GM18519 (cell line): ENCODE results near the gene FAM174C.
"Not testable (repeated sequence)": the region's sequence is repeated elsewhere in the genome, so short reads cannot be mapped to it uniquely, and the experiment has no call there.

ENCODE experiments used
- ATAC-seq: cut with Tn5 transposase; IDR thresholded peaks from one replicate; pipeline ENCODE4 v1.9.1; 2021; ENCODE audit warnings: mild to moderate bottlenecking, moderate library complexity; ENCODE audit not compliant: unreplicated experiment, low FRiP score

Gene FAM174C

DNA sequence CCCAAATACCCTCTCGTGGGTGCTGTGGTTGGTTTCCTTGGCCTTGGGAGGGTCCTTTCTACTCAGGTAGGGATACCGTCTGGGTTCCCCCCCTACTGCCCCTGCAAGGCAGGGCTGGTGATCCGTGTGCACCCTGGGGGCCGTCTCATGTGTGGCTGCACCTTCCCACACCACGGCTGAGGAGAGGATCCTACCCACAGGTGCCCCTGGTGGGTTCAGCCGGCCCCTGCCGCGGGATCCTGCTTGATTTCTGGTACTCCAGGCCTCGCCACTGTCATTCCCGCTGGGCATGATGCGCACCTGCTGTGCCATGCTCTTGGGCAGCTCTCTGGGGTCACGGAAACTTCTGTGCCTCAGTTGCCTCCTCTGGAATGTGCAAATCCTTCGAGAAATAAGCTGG, 41.1 kb downstream of the FAM174C start:
- no peak for ATAC-seq

DNA sequence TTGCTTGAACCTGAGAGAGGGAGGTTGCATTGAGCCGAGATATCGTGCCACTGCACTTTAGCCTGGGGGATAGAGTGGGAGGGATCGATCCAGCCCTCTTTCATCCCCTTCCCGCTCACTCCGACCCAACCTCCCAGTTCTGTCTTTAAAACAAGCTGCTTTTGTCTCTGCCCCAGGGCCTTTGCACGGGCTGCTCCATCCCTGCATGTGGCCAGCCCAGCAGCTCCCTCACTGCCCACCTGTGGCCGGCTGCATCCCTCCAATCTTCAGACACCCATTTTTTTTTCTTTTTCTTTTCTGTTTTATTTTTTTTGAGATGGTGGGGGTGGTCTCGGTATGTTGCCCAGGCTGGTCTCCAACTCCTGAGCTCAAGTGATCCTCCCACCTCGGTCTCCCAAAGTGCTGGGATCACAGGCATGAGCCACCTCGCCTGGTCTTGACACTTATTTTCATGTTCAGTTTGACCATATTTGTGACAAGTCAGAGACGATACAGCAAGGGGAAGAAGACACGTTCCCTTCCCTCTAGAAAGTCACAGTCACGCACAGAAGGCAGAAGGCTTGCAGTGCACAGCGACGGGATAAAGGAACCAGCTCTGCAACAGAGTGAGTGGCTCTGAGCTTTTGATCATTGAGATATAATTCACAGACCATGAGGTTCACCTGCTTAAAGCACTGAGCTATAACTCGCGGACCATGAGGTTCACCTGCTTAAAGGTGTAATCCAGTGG, 42.1 kb downstream of the FAM174C start:
- ATAC-seq, result no peak

DNA sequence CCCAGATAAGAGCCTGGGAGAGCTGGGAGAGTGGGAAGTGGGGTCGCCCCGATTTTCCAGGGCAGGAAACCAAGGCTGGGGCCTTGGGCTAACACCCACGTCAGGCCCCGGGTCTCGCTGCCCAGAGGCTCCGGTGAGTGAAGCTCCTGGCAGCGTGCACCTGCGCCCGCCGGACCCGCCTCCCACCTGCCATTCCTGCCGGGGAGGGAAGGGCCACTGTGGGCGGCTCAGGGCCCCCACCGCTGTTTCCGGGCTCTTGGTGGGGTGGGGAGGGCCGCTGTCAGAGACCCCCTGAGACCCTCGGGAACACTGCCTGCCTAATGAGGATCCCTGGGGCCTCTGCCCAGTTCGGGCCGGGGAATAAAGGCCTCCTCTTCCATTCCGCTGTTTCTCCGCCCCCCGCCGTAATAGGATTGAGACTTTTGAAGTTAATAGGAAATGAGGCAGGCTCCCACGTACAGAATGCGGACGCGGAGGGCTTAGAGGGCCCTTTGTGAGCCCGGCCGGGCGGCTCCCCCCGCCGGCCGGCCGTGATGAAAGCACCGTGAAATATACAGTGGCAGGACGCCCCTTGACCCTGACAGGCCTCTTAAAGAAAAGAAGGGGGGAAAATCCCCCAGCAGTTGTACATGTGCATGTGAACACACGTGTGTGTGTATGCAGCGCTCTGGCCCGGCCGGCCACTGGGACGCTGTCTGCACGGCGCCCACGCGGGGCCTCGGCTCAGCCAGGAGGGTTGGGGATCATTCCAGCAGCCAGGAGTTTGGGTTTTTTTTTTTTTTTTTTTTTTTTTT, 43.5 kb downstream of the FAM174C start:
- no peak for ATAC-seq

DNA sequence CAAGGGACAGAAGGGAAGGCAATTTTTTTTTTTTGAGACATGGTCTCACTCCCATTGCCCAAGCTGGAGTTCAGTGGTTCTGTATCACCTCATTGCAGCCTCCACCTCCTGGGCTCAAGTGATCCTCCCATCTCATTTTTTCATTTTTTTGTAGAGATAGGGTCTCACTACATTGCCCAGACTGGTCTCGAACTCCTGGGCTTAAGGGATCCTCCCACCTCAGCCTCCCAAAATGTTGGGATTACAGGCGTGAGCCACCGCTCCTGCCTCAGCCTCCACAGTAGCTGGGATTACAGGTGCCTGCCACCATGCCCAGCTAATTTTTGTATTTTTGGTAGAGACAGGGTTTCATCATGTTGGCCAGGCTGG, 44.9 kb downstream of the FAM174C start:
- not testable (repeated sequence) for ATAC-seq

DNA sequence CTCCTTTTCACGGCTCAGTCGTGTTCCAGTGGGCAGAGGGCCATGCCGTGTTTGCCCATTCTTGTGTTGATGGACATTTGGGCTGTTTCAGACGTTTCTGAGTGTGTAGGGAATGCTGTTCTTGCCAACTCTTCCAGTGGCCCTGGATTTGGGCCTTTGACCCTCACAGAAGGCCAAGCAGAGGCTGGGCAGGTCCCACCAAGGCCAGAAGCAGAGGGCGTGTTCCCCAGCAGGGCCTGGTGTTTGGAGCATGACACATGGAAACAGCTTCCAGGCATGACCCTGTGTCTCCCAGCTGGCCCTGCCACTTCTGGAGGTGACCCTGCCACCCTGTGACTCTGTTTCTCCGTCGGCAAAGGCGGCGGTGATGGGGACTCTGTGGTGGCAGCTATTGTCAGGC, 46.2 kb downstream of the FAM174C start:
- no peak for ATAC-seq

DNA sequence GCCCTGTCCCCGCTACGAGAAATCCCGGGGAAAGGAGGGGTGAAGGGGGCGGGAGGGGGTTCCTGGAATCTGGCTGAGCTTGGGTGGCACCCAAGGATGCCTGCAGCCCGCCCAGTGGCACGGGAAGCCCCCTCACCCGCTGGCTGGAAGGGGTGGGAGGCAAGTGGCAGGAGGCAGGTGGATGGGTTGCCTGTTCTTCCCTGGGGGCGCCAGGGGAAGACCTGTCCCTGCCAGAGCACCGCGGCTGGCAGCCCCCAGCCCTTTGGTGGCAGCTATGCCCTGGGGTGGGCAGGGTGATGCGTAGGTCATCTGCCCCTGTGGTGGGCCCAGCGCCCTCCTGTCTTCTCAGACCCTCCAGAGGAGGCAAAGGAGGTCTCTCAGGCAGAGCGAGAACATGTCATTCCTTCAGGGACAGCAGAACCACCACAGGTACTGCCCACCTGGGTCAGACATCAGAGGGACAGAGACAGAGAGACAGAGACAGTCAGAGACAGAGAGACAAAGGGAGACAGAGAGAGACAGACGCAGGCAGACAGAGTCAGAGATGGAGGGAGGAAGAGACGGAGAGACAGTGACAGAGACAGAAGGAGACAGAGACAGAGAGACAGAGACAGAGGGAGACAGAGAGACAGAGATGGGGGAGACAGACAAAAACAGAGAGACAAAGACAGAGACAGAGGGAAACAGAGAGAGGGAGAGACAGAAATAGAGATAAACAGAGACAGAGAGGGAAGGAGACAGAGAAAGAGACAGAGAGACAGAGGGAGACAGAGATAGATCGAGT, 47.1 kb downstream of the FAM174C start:
- no peak for ATAC-seq

DNA sequence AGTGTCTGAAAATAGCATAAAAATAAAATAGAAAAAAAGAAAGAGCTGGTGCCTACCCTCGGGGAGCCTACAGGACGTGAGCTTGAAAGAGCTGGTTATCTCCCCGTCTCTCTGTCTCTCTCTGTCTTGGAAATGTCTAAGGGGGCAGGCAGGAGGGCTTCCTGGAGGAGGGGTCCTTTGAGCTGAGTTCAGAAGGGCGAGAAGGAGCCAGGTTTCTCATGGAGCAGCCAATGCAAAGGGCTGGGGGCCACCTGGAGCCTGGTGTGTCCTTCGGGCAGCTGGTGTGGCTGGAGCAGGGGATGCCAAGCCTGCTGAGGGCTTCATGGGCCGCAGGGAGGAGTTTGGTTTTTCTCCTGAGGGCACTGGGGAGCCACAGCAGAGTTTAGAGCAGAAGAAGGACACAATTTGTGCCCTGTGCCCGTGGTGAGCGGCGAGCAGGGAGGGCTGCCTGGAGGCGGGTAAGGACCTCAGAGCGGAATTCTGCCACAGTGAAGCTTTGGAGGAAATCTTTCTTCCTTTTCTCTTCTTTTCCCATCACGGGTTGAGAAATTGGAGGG, 49.0 kb downstream of the FAM174C start:
- no peak for ATAC-seq

DNA sequence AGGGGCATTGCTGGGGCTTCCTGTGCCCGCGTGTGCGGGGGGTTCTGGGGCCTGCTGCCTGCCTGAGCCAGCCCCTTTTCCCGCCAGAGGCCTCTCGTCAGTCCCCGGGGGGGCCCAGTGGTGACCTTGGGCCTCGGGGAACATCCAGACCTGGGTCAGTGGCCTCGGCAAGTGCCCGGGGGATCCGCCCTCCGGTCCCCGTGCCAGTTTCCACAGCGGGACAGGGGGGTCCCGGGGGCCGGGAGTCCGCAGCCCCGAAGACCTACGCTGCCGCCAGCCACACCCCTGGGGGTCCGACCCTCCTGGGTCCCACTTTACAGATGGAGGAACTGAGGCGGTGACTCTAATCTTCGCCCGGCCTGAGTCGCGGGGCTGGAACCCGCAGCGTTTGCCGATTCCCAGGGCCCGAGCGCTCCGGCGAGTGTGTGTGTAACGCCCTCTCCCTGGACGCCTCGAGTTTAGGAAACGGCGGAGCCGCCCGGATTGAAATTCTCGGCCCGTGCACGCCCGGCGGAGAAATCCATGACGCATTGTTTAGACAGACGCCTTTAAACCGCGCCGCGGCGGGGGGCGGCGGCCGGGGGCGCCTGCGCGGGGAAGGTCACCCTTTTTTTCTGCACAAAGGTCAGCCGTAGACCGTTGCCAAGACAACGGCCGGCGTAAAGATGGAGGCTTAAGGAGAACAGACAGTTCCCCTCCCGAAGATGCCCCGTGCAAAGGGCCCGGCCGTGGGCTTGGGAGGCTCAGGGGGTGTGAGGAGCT, 49.7 kb downstream of the FAM174C start:
- ATAC-seq, result no peak

DNA sequence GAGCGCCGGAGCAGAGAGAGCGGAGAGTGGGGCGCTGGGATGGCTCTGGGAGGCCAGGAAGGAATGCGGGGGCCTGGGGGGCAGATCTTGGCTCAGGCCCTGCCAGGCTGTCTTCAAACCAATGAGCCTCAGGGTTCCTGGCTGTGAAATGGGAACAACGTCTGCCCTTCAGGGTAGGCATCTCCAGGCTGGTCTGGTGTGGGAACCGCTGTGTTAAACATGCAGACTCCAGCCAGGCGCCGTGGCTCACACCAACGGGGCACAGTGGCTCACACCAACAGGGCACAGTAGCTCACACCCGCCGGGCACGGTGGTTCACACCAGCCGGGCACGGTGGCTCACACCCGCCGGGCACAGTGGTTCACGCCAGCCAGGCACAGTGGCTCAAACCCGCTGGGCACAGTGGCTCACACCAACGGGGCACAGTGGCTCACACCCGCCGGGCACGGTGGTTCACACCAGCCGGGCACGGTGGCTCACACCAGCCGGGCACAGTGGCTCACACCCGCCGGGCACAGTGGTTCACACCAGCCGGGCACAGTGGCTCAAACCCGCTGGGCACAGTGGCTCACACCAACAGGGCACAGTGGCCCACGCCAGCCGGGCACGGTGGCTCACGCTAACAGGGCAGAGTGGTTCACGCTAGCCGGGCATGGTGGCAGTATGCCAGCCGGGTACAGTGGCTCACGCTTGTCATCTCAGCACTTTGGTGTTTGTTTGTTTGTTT, 50.4 kb downstream of the FAM174C start:
- no peak for ATAC-seq

DNA sequence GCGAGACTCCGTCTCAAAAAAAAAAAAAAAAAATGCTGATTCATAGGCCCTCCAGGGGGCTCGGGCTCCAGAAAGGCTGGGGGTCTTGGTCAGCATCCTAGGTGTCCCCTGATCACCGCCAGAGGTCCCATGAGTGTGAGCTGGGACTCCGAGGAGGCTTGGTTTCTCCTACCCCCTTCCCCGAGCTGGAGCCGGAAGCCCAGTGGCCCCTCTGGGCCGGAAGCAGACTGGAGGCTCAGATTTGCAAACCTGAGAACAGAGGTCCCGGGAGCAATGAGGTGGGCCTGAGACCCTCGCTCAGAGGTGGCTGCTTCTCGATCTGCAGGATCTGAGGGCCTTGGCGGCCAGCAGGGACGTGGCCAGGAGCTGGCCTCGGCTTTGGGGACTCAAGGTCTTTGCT, 51.8 kb downstream of the FAM174C start:
- no peak for ATAC-seq
